ENCODE measurements around the gene GPR142. TPM values are rescaled to one million over a fixed set of nuclear protein-coding genes. Genes with fewer than 3 reads are reported as not detected.

The GPR142 gene
- total and polyA plus RNA-seq, 2 of the 8 experiments (the other 6 are each of a cell fraction or from before 2014, with no cell fraction given), result 0.05 TPM; not detected in 1

DNA sequence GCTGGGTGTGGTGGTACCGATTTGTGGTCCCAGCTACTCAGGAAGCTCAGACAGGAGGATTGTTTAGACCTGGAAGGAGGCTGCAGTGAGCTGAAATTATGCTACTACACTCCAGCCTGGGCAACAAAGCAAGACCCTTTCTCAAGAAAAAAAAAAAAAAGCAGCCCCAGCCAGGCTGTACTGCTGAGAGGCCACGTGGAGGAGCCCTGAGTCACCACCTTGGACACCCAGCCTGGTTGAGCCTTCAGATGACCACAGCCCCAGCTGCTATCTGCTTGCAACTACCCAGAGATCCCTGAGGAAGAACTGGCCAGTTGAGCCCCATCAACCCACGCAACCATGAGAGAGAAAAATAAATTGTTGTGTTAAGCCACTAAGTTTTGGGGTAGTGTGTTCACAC lies 41.0 kb downstream of the GPR142 start:
- ChIA-PET CTCF (ENCODE audit: partially characterized antibody) (interaction anchor here (0.7 to 7.4 kb wide), 15 partner anchors 15 to 400 kb away, joined by 3 to 47 read pairs (median 4); no protein-coding TSS in a partner anchor), POLR2A (ENCODE audit: partially characterized antibody) (interaction anchor here (1.3 to 1.4 kb wide), 2 partner anchors 8 to 25 kb away, joined by 3 read pairs; no protein-coding TSS in a partner anchor)
- no peak overlapping the region for H3K4me3 ChIP-seq (ENCODE audit: extremely low read depth in 1 of 4, insufficient read depth in 2 of 4, low read depth in 3 of 4, low read length in 4 of 4)
- H3K79me2 ChIP-seq (ENCODE audit: control insufficient read depth in 1 of 2, insufficient read depth in 2 of 2, low read length in 2 of 2), result no peaks in the 10 kb centered on the region
- H3K4me2 ChIP-seq (ENCODE audit: insufficient read depth in 1 of 2, low read depth in 2 of 2, low read length in 2 of 2), result no peak overlapping the region
- H3K4me1 ChIP-seq (replicated peaks in 1 of 4; ENCODE audit: control insufficient read depth in 3 of 4, insufficient read depth in 4 of 4, low read length in 3 of 4), result peaks cover 3 to 23% (median 14%) of the 10 kb centered on the region in 4 experiments
- no peak overlapping the region for H3K14ac ChIP-seq (ENCODE audit: insufficient read length)
- H3K79me1 ChIP-seq (ENCODE audit: low read depth, low read length), result no peaks in the 10 kb centered on the region
- no peak overlapping the region for H3K4ac ChIP-seq (replicated peaks; ENCODE audit: insufficient read length, low read depth, low read length)
- H2BK20ac ChIP-seq (ENCODE audit: low read length), result no peak overlapping the region
- no peak overlapping the region for H3K18ac ChIP-seq (ENCODE audit: extremely low read depth, low read length)
- no peak overlapping the region for H3K9ac ChIP-seq (replicated peaks in 1 of 4; ENCODE audit: extremely low read depth in 1 of 4, low read depth in 3 of 4, low read length in 3 of 4)
- no peak overlapping the region for H4K91ac ChIP-seq (replicated peaks; ENCODE audit: insufficient read length, low read length)
- no peak overlapping the region for H2BK12ac ChIP-seq (ENCODE audit: low read depth, low read length)
- DNase-seq (ENCODE audit: low read depth in 1 of 2, low spot score in 2 of 2), result no peak
- no peaks in the 10 kb centered on the region for H3K36me3 ChIP-seq (ENCODE audit: control insufficient read depth in 2 of 4, insufficient read depth in 4 of 4, low read length in 3 of 4)
- FAIRE-seq, result no peak
- H4K20me1 ChIP-seq (replicated peaks in 1 of 2; ENCODE audit: control insufficient read depth in 1 of 2, insufficient read depth in 2 of 2, low read length in 2 of 2), result no peaks in the 10 kb centered on the region
- TF ChIP-seq BRCA1 (IDR thresholded peaks at IDR 0.05; ENCODE audit: low read depth, low read length) (no peak), RAD21 (IDR thresholded peaks at IDR 0.05 in 1 of 2, conservative IDR thresholded peaks at IDR 0.05 in 1 of 2; ENCODE audit: low read depth in 2 of 2, low read length in 2 of 2) (peak; percentile 27 to 52; a peak in 3 of 4 replicates), MAX (IDR thresholded peaks at IDR 0.05) (0 out of 2 replicates have a peak, but pooled peaks have one; percentile 15), TEAD4 (IDR thresholded peaks at IDR 0.05; ENCODE audit: low read depth, low read length) (no peak), KDM1A (IDR thresholded peaks at IDR 0.05; ENCODE audit: borderline replicate concordance, low read length) (0 out of 2 replicates have a peak, but pooled peaks have one; percentile 19), CTCF (IDR thresholded peaks at IDR 0.05; ENCODE audit: control extremely low read depth in 1 of 3, insufficient read depth in 1 of 3, low read depth in 1 of 3, low read length in 3 of 3) (peak; percentile 14 to 27 (median 15); a peak in 3 of 4 replicates)
- no peak overlapping the region for H2BK5ac ChIP-seq (ENCODE audit: low read depth, low read length)
- no peak overlapping the region for H3K23ac ChIP-seq (ENCODE audit: insufficient read length)
- H4K8ac ChIP-seq (ENCODE audit: extremely low read depth, insufficient read depth, low read length), result no peak overlapping the region
- H3K27ac ChIP-seq (ENCODE audit: low read depth, low read length), result no peak overlapping the region
- no peak overlapping the region for H3K56ac ChIP-seq (replicated peaks; ENCODE audit: insufficient read length, low read depth, low read length)
- H2AK5ac ChIP-seq (ENCODE audit: low read depth, low read length), result no peak overlapping the region
- WGBS, 2 experiments (ENCODE audit: extremely low coverage in 1 of 2, insufficient coverage in 1 of 2, insufficient read length in 1 of 2, insufficient replicate concordance in 2 of 2, low coverage in 1 of 2, low lambda C conversion rate in 2 of 2, missing lambda C conversion rate in 1 of 2), result 73% methylated on average over 3 of the region's 3 CpGs; no CpG with 5 or more reads in 1 of the 2 experiments
- no peak overlapping the region for H2AFZ ChIP-seq (ENCODE audit: low read length)
- no peaks in the 10 kb centered on the region for H3K27me3 ChIP-seq (replicated peaks in 1 of 4; ENCODE audit: control insufficient read depth in 3 of 4, extremely low read depth in 1 of 4, insufficient read depth in 3 of 4, low read length in 3 of 4)
- no peak overlapping the region for H2BK15ac ChIP-seq (ENCODE audit: low read length)
- no peaks in the 10 kb centered on the region; the same call in 1 of the 2 replicates for H3K23me2 ChIP-seq (ENCODE audit: low read depth, low read length)
- H4K5ac ChIP-seq (ENCODE audit: insufficient read length, low read depth, low read length), result no peak overlapping the region
- no peak overlapping the region for H2BK120ac ChIP-seq (replicated peaks; ENCODE audit: low read depth, low read length)
- 0 out of 4 replicates have a peak, but pooled peaks cover 0 to 2% of the 10 kb centered on the region in 2 experiments for H3K9me3 ChIP-seq (ENCODE audit: insufficient read depth in 2 of 2, low read depth in 1 of 2, low read length in 1 of 2)

All from H1 (cell line).